Cardiac fibroblast (primary cell): Measurements from ENCODE around the gene ASZ1.
"Not testable (repeated sequence)": the region's sequence is repeated elsewhere in the genome, so short reads cannot be mapped to it uniquely, and the experiment has no call there.

Experiments
- DNase-seq, 2 donors: peaks; one replicate each; pipeline versions ENCODE4 v3.0.0 to v3.0.0-alpha.2; 2010; ENCODE audit warnings: low read depth in 2 of 2
- H3K4me3 ChIP-seq, 2 donors: replicated peaks in 1 of 2; 1 replicate in 1 of 2; 2 replicates in 1 of 2; pipeline ENCODE4 v1.5.1; 2011; ENCODE audit warnings: low read depth in 2 of 2, low read length in 2 of 2, mild to moderate bottlenecking in 2 of 2, moderate library complexity in 1 of 2
- CTCF ChIP-seq: IDR thresholded peaks from one replicate; pipeline ENCODE4 v1.5.1; 2011; ENCODE audit warnings: low read depth, mild to moderate bottlenecking, low read length, inconsistent platforms

ASZ1 gene

GRCh38 chr7:117424090-117424829 is 3.0 kb downstream of the ASZ1 start:
- H3K4me3 ChIP-seq: no peak overlapping the region
- TF ChIP-seq CTCF: no peak
- DNase-seq: no peak

GRCh38 chr7:117414591-117414990 is 12.7 kb downstream of the ASZ1 start:
- not testable (repeated sequence) for DNase-seq

GRCh38 chr7:117412946-117413559 is 14.2 kb downstream of the ASZ1 start:
- H3K4me3 ChIP-seq: no peak overlapping the region
- no peak for TF ChIP-seq CTCF
- DNase-seq: no peak

More at GRCh38 chr7:117414591-117414990, 12.7 kb downstream of the ASZ1 start:
- not testable (repeated sequence) for H3K4me3 ChIP-seq

GRCh38 chr7:117412390-117412789 is 14.9 kb downstream of the ASZ1 start:
- DNase-seq: no peak
- TF ChIP-seq CTCF: no peak
- H3K4me3 ChIP-seq: no peak overlapping the region

- no peak overlapping the region for H3K4me3 ChIP-seq
- TF ChIP-seq CTCF: no peak
- DNase-seq: no peak
Observed at GRCh38 chr7:117411539-117411938, 15.8 kb downstream of the ASZ1 start.

GRCh38 chr7:117408831-117409230 is 18.5 kb downstream of the ASZ1 start:
- H3K4me3 ChIP-seq: no peak overlapping the region
- DNase-seq: no peak
- TF ChIP-seq CTCF: no peak

- no peak for DNase-seq
- no peak for TF ChIP-seq CTCF
- no peak overlapping the region for H3K4me3 ChIP-seq
Observed at GRCh38 chr7:117405519-117405918, 21.8 kb downstream of the ASZ1 start.
